Spleen (tissue), 11 donors: Measurements from ENCODE around the gene TMEM222. TPM values are rescaled to one million over a fixed set of nuclear protein-coding genes. Genes with fewer than 3 reads are reported as not detected.

Experiments used
- DNase-seq: peaks from one replicate; pipeline ENCODE4 v3.0.0-alpha.2; 2020
- H3K27ac ChIP-seq, 8 donors: fragments of 200-600 bp; sonication (generic) in 7 of 8; 1 replicate in 4 of 8; 2 replicates in 4 of 8; pipeline versions ENCODE4 v1.5.0 to v1.8.0; 2016 to 2021; ENCODE audit warnings: inconsistent platforms in 4 of 8, mild to moderate bottlenecking in 4 of 8, moderate library complexity in 1 of 8
- H3K27me3 ChIP-seq, 7 donors: fragments of 200-600 bp; sonication (generic) in 6 of 7; replicated peaks in 1 of 7; 1 replicate in 4 of 7; 2 replicates in 3 of 7; pipeline versions ENCODE4 v1.5.0 to v1.8.0; 2016 to 2021; ENCODE audit warnings: inconsistent platforms in 3 of 7, mild to moderate bottlenecking in 1 of 7
- H3K36me3 ChIP-seq, 6 donors: fragments of 200-600 bp; sonication (generic) in 5 of 6; 1 replicate in 4 of 6; 2 replicates in 2 of 6; pipeline versions ENCODE4 v1.5.0 to v1.8.0; 2016 to 2021; ENCODE audit warnings: inconsistent platforms in 2 of 6
- H3K4me1 ChIP-seq, 6 donors: fragments of 200-600 bp; sonication (generic) in 5 of 6; 1 replicate in 3 of 6; 2 replicates in 3 of 6; pipeline versions ENCODE4 v1.5.0 to v1.8.0; 2016 to 2021; ENCODE audit warnings: inconsistent platforms in 3 of 6
- H3K4me3 ChIP-seq, 8 donors: fragments of 200-600 bp; sonication (generic) in 7 of 8; 1 replicate in 4 of 8; 2 replicates in 4 of 8; pipeline versions ENCODE4 v1.5.0 to v1.8.0; 2016 to 2021; ENCODE audit warnings: inconsistent platforms in 4 of 8, mild to moderate bottlenecking in 4 of 8, moderate library complexity in 2 of 8
- H3K9me3 ChIP-seq, 8 donors: fragments of 200-600 bp; sonication (generic) in 7 of 8; 1 replicate in 4 of 8; 2 replicates in 4 of 8; pipeline versions ENCODE4 v1.5.0 to v1.8.0; 2016 to 2021; ENCODE audit warnings: inconsistent platforms in 4 of 8
- POLR2A ChIP-seq, 3 donors: fragments of 450-650 bp; IDR thresholded peaks; one replicate each; pipeline ENCODE4 v1.5.1; 2017; ENCODE audit warnings: antibody characterized with exemption in 3 of 3, mild to moderate bottlenecking in 1 of 3
- POLR2AphosphoS5 ChIP-seq, 3 donors: sonication (generic); formaldehyde crosslinking; IDR thresholded peaks; one replicate each; pipeline ENCODE4 v1.5.1; 2017; ENCODE audit warnings: antibody characterized with exemption in 3 of 3
- WGBS, 5 donors: extraction: QIAGEN DNeasy Blood & Tissue Kit in 3 of 5; methylation state at CpG; one replicate each; pipeline versions ENCODE4 v1.1.5 to v1.1.7; 2013 to 2018; 5-methylcytosine and 5-hydroxymethylcytosine counted together
- intact Hi-C: fragments of 100-400 bp; cut with DNase I; formaldehyde crosslinking; loops from one replicate; pipeline ENCODE4 v1.15.0; 2023; ENCODE audit warnings: low total_unique reads
- polyA plus RNA-seq, 3 donors: library from polyadenylated mRNA; stranded (reverse); fragments of 200-250 nt; gene quantifications; one replicate each; pipeline ENCODE4 v1.2.1, GENCODE V29; 2013
- total RNA-seq, 7 donors: library from RNA; depleted of rRNA in 3 of 7; stranded (reverse); fragments of >200 nt in 3 of 7; fragmentation: NEBNext Ultra II Directional in 4 of 7; extraction: Animal tissue kit (Norgen Biotek cat#: 25700) in 4 of 7; gene quantifications; one replicate each; pipeline versions ENCODE4 v1.1.0 to v1.2.1, GENCODE V29; 2016 to 2021
- TF ChIP-seq, protein P1 (sequence below), 11 experiments: fragments of 200-600 bp in 7 of 11; fragments of 450-650 bp in 4 of 11; sonication (generic) in 4 of 11; IDR thresholded peaks in 8 of 11; conservative IDR thresholded peaks in 3 of 11; 1 replicate in 7 of 11; 2 replicates in 4 of 11; pipeline versions ENCODE4 v1.4.0 to v1.8.0; 2016 to 2021; ENCODE audit warnings: antibody characterized with exemption in 11 of 11, inconsistent platforms in 4 of 11, mild to moderate bottlenecking in 1 of 11
- donor health status: healthy with polysubstance abuse.
- donor health status: DM: no; HTN: no; CAD: no; lungs with moderate emphysema.
- donor health status: DM: no; HTN: no; CAD: no.
- donor health status: Bipolar disorder and iron deficiency.
- donor health status: healthy.
- donor health status: DM: no; HTN: no; CAD: no.
- donor health status: DM: yes; HTN: yes; CAD: no.

The TMEM222 gene
- total and polyA plus RNA-seq, 10 donors, result 25.4 to 38.9 (median 31.8) TPM

DNA sequence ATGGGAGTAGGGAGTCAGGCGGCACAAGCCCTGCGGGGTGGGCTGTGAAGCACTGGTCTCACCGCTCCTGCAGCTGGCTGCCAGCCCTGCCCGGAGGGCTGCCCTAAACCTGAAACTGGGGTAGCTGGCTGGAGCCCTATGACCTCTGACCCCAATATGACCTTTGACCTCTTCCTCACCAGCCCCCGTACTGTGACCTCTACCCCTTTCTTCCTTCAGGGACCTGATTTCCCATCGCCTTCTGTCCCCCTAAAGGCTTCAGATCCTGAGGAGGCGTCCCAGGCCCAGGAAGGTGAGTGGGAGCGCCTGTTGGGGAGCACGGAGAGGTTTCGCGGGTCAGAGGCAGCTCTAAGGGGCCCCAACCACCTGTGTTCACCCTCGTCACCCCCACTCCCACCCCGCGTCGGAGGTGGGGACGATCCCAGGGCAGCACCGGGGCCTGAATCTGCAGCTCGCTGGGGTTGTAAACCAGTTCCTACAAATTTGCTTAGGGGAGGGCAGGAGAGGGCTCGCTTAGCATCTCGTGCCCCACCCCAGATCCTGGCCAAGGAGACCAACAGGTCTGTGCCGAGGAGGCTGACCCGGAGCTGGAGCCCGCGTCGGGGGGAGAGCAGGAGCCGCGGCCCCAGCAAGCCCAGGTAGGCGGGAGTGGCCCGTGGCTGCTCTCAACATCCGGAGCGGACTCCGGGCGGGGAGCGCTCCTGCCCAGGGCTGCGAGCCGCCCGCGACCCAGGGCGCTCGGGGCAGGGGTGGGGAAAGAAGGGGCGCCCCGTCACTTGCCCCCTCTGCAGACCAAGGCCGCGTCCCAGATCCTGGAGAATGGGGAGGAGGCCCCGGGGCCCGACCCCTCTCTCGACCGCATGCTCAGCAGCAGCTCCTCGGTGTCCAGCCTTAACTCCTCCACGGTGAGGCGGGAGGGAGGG lies 27.2 kb downstream of the TMEM222 start:
- 41 to 84% (median 47%) methylated on average over 11 to 51 of the region's 51 CpGs for WGBS, 5 donors
- Histone ChIP-seq H3K36me3 (peaks cover 0 to 88% (median 43%) of the 10 kb centered on the region in 6 donors), H3K27ac (peak overlapping the region in 2 of 8 donors; percentile 42 to 56), H3K4me1 (peaks cover 0 to 72% (median 34%) of the 10 kb centered on the region in 6 donors), H3K27me3 (peaks cover 0 to 23% (median 0%) of the 10 kb centered on the region in 7 donors), H3K9me3 (no peaks in the 10 kb centered on the region), H3K4me3 (peak overlapping the region; percentile 14 to 67 (median 32))
- no peak for TF ChIP-seq POLR2A (IDR thresholded peaks at IDR 0.05)
- peak in 1 of 3 donors; percentile 42 for TF ChIP-seq POLR2AphosphoS5 (IDR thresholded peaks at IDR 0.05)
- TF ChIP-seq, protein P1, sequence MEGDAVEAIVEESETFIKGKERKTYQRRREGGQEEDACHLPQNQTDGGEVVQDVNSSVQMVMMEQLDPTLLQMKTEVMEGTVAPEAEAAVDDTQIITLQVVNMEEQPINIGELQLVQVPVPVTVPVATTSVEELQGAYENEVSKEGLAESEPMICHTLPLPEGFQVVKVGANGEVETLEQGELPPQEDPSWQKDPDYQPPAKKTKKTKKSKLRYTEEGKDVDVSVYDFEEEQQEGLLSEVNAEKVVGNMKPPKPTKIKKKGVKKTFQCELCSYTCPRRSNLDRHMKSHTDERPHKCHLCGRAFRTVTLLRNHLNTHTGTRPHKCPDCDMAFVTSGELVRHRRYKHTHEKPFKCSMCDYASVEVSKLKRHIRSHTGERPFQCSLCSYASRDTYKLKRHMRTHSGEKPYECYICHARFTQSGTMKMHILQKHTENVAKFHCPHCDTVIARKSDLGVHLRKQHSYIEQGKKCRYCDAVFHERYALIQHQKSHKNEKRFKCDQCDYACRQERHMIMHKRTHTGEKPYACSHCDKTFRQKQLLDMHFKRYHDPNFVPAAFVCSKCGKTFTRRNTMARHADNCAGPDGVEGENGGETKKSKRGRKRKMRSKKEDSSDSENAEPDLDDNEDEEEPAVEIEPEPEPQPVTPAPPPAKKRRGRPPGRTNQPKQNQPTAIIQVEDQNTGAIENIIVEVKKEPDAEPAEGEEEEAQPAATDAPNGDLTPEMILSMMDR (IDR thresholded peaks at IDR 0.05 in 8 of 11, conservative IDR thresholded peaks at IDR 0.05 in 3 of 11), result no peak
- peak; percentile 84 for DNase-seq
- intact Hi-C loops, result no loop called here

DNA sequence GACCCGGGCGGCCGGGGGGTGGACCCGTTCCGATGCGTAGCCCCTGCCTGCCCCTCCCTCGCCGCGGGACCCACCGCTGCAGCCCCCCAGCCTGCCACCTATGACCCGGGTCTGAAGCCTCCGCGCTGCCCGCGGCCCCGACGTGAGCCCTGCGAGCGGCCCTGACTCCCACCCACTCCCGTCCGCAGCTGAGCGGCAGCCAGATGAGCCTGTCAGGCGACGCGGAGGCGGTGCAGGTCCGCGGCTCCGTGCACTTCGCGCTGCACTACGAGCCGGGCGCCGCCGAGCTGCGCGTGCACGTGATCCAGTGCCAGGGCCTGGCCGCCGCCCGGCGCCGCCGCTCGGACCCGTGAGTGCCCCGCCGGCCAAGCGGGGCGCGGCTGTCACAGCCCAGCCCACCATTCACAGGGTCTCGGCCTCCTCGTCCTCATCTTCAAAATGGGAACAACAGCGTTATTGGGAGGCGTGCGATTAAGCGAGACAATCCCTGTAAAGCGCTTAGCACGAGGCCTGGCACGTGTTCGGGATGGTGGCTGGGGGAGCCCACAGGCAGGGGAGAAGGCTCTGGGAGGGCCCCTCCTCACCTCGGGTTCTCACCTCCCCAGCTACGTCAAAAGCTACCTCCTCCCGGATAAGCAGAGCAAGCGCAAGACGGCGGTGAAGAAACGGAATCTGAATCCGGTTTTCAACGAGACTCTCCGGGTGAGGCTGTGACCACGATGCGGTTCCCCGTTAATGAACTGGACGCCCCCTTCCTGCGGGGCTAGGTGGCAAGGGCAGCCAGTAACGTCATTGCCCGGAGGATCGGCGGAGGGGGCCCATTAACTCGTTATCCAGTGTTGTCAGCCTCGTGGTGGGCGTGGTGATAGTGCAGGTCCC lies 28.1 kb downstream of the TMEM222 start:
- Histone ChIP-seq H3K4me1 (peaks cover 0 to 63% (median 29%) of the 10 kb centered on the region in 6 donors), H3K36me3 (peaks cover 0 to 96% (median 44%) of the 10 kb centered on the region in 6 donors), H3K4me3 (peak overlapping the region; percentile 14 to 67 (median 32)), H3K27me3 (peaks cover 0 to 23% (median 0%) of the 10 kb centered on the region in 7 donors), H3K27ac (peak overlapping the region in 1 of 8 donors; percentile 42), H3K9me3 (no peaks in the 10 kb centered on the region)
- TF ChIP-seq, protein P1 (IDR thresholded peaks at IDR 0.05 in 8 of 11, conservative IDR thresholded peaks at IDR 0.05 in 3 of 11), result no peak
- TF ChIP-seq POLR2AphosphoS5 (IDR thresholded peaks at IDR 0.05) (peak in 2 of 3 donors; percentile 20 to 51), POLR2A (IDR thresholded peaks at IDR 0.05) (no peak)
- intact Hi-C loops, result no loop called here
- WGBS, 5 donors, result 53 to 76% (median 58%) methylated on average over 64 to 84 of the region's 84 CpGs
- peak; percentile 85 for DNase-seq

DNA sequence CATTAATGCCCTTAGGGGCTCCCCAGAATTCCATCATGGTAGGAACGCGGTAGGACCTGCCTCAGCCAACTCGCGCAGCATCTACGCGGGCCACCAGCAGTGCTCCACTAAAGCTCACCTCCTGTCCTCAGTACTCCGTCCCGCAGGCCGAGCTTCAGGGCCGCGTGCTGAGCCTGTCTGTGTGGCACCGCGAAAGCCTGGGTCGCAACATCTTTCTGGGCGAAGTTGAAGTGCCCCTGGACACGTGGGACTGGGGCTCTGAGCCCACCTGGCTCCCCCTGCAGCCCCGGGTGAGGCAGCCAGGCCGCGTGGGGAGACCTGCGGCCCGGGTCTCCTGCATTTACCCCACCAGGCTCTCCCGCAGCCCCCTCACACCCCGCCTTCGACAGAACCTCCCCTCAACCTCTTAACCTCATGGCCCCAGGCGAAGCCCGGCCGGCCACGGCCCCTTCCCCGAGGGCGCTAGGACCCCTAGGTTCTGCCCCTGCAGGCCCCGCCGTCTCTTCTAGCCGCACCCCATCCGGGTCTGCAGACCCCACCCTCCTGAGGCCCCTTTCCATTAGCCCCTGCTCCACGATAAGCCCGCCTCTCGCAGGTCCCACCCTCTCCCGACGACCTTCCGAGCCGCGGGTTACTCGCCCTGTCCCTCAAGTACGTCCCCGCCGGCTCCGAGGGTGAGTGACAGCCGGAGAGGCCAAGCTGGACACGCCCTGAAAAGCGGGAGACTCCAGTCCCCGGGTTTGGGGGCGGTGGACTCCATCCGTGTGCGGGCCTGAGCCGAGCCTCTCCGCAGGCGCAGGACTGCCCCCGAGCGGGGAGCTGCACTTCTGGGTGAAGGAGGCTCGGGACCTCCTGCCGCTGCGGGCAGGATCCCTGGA lies 28.9 kb downstream of the TMEM222 start:
- H3K27me3 ChIP-seq, result peaks cover 0 to 23% (median 0%) of the 10 kb centered on the region in 7 donors
- H3K27ac ChIP-seq, result no peak overlapping the region
- no peaks in the 10 kb centered on the region for H3K9me3 ChIP-seq
- intact Hi-C loops, result no loop called here
- 67 to 79% (median 68%) methylated on average over 48 to 62 of the region's 62 CpGs for WGBS, 5 donors
- DNase-seq, result peak; percentile 76
- peaks cover 0 to 63% (median 31%) of the 10 kb centered on the region in 6 donors for H3K4me1 ChIP-seq
- H3K4me3 ChIP-seq, result peak overlapping the region in 1 of 8 donors; percentile 67
- H3K36me3 ChIP-seq, result peaks cover 0 to 96% (median 43%) of the 10 kb centered on the region in 6 donors
- TF ChIP-seq, protein P1 (IDR thresholded peaks at IDR 0.05 in 8 of 11, conservative IDR thresholded peaks at IDR 0.05 in 3 of 11), result no peak
- peak; percentile 30 to 65 (median 52) for TF ChIP-seq POLR2AphosphoS5 (IDR thresholded peaks at IDR 0.05)
